GM12878 (cell line): ENCODE results near the gene PDIK1L. TPM values are rescaled to one million over a fixed set of nuclear protein-coding genes. Genes with fewer than 3 reads are reported as not detected.

Experiments used
- ASH2L ChIP-seq: fragments of 300-600, 200-600 bp; sonication (generic); IDR thresholded peaks from 2 replicates; pipeline ENCODE4 v1.6.1; 2017; ENCODE audit warnings: low read depth, mild to moderate bottlenecking, borderline replicate concordance
- BCL3 ChIP-seq: IDR thresholded peaks from 2 replicates; pipeline ENCODE4 v1.6.1; 2011; ENCODE audit warnings: borderline replicate concordance, low read depth, mild to moderate bottlenecking, moderate library complexity, low read length; ENCODE audit not compliant: insufficient read depth, poor library complexity, severe bottlenecking
- BRCA1 ChIP-seq: IDR thresholded peaks from 2 replicates; pipeline ENCODE4 v1.6.1; 2011; ENCODE audit warnings: low read depth, low read length, improper control_type of control experiment
- CEBPZ ChIP-seq: fragments of 150-350 bp; IDR thresholded peaks from 2 replicates; pipeline ENCODE4 v1.6.1; 2016; ENCODE audit warnings: low read depth, low read length
- ESRRA ChIP-seq: IDR thresholded peaks from 2 replicates; pipeline ENCODE4 v1.6.1; 2012; ENCODE audit warnings: mild to moderate bottlenecking, low read length, improper control_type of control experiment
- IKZF2 ChIP-seq, 2 experiments: fragments of 450-650 bp; IDR thresholded peaks; 2 replicates each; pipeline ENCODE4 v1.6.1; 2017; ENCODE audit warnings: mild to moderate bottlenecking in 2 of 2, moderate library complexity in 2 of 2
- JUND ChIP-seq: IDR thresholded peaks from 2 replicates; pipeline ENCODE4 v1.6.1; 2012; ENCODE audit warnings: low read depth, mild to moderate bottlenecking, low read length, improper control_type of control experiment, moderate library complexity
- NFXL1 ChIP-seq: fragments of 450-650 bp; IDR thresholded peaks from 2 replicates; pipeline ENCODE4 v1.6.1; 2017; ENCODE audit warnings: antibody characterized with exemption, mild to moderate bottlenecking, borderline replicate concordance
- NFYB ChIP-seq: IDR thresholded peaks from 2 replicates; pipeline ENCODE4 v1.6.1; 2011; ENCODE audit warnings: low read depth, mild to moderate bottlenecking, low read length, improper control_type of control experiment, moderate library complexity; ENCODE audit not compliant: insufficient read depth
- PAX8 ChIP-seq: fragments of 450-650 bp; IDR thresholded peaks from 2 replicates; pipeline ENCODE4 v1.6.1; 2017; ENCODE audit warnings: mild to moderate bottlenecking, moderate library complexity
- PKNOX1 ChIP-seq: fragments of 450-650 bp; IDR thresholded peaks from 2 replicates; pipeline ENCODE4 v1.6.1; 2016; ENCODE audit warnings: mild to moderate bottlenecking
- RBBP5 ChIP-seq: fragments of 200-600 bp; sonication (generic); conservative IDR thresholded peaks from 2 replicates; pipeline ENCODE4 v1.6.1; 2016
- SP1 ChIP-seq: IDR thresholded peaks from one replicate; pipeline ENCODE4 v1.6.1; 2011; ENCODE audit warnings: low read depth, low read length
- STAT3 ChIP-seq: IDR thresholded peaks from 2 replicates; pipeline ENCODE4 v1.6.1; 2011; ENCODE audit warnings: low read depth, low read length, improper control_type of control experiment
- ZZZ3 ChIP-seq: IDR thresholded peaks from 2 replicates; pipeline ENCODE4 v1.6.1; 2011; ENCODE audit warnings: low read depth; ENCODE audit not compliant: control insufficient read depth, insufficient read length
- polyA plus RNA-seq, 11 experiments: library from polyadenylated mRNA; depleted of rRNA in 4 of 11; unstranded in 6 of 11; stranded (reverse) in 5 of 11; fragments of >200 nt; fragmentation: Nextera tagmentation in 4 of 11; fragmentation: Illumina TruSeq in 1 of 11; extraction: Ambion mirVana in 4 of 11; extraction: Trizol in 1 of 11; gene quantifications; 1 replicate in 1 of 11; 2 replicates in 10 of 11; pipeline versions ENCODE4 v1.2.1 to v1.2.3, GENCODE V29; 2011 to 2016; ENCODE audit warnings: inconsistent platforms in 2 of 11, missing spikeins in 2 of 11, low read depth in 1 of 11
- total RNA-seq, 4 experiments: library from RNA; depleted of rRNA in 3 of 4; stranded (reverse); fragments of >200 nt in 3 of 4; fragmentation: Illumina TruSeq in 1 of 4; extraction: Trizol in 1 of 4; gene quantifications; 2 replicates each; pipeline versions ENCODE4 v1.2.1 to v1.2.3, GENCODE V29; 2013 to 2021
- TF ChIP-seq, protein P1 (sequence below): fragments of 450-650 bp; IDR thresholded peaks from 2 replicates; pipeline ENCODE4 v1.6.1; 2017; ENCODE audit warnings: mild to moderate bottlenecking
- TF ChIP-seq, protein P2 (sequence below): IDR thresholded peaks from 2 replicates; pipeline ENCODE4 v1.6.1; 2011; ENCODE audit warnings: low read depth, mild to moderate bottlenecking, low read length, moderate library complexity, borderline replicate concordance; ENCODE audit errors: extremely low read depth
- TF ChIP-seq, protein P3 (sequence below): fragments of 450-650 bp; conservative IDR thresholded peaks from 2 replicates; pipeline ENCODE4 v1.6.1; 2017; ENCODE audit warnings: mild to moderate bottlenecking, moderate library complexity

Gene PDIK1L
- total and polyA plus RNA-seq, 10 of the 15 experiments (the other 5 are each of a cell fraction or from before 2014, with no cell fraction given): 4.0 to 15.9 (median 10.5) TPM

GRCh38 chr1:26110731-26111529, 694 bp upstream of the PDIK1L start (continued):
- TF ChIP-seq PAX8: no peak
- no peak for TF ChIP-seq NFYB
- no peak for TF ChIP-seq BCL3
- TF ChIP-seq JUND: peak; percentile 48; the same call in 1 of the 2 replicates
- no peak for TF ChIP-seq NFXL1
- TF ChIP-seq ESRRA: 0 out of 2 replicates have a peak, but pooled peaks have one; percentile 11
- no peak for TF ChIP-seq ZZZ3
- no peak for TF ChIP-seq SP1
- no peak for TF ChIP-seq ASH2L
- TF ChIP-seq PKNOX1: 0 out of 2 replicates have a peak, but pooled peaks have one; percentile 4
- TF ChIP-seq, protein P1, sequence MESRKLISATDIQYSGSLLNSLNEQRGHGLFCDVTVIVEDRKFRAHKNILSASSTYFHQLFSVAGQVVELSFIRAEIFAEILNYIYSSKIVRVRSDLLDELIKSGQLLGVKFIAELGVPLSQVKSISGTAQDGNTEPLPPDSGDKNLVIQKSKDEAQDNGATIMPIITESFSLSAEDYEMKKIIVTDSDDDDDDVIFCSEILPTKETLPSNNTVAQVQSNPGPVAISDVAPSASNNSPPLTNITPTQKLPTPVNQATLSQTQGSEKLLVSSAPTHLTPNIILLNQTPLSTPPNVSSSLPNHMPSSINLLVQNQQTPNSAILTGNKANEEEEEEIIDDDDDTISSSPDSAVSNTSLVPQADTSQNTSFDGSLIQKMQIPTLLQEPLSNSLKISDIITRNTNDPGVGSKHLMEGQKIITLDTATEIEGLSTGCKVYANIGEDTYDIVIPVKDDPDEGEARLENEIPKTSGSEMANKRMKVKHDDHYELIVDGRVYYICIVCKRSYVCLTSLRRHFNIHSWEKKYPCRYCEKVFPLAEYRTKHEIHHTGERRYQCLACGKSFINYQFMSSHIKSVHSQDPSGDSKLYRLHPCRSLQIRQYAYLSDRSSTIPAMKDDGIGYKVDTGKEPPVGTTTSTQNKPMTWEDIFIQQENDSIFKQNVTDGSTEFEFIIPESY: no peak
- TF ChIP-seq, protein P2, sequence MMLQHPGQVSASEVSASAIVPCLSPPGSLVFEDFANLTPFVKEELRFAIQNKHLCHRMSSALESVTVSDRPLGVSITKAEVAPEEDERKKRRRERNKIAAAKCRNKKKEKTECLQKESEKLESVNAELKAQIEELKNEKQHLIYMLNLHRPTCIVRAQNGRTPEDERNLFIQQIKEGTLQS: no peak
- 0 out of 4 replicates have a peak, but pooled peaks of 1 of the 2 experiments have one; percentile 26 for TF ChIP-seq IKZF2 (IDR thresholded peaks at IDR 0.05)
- no peak for TF ChIP-seq CEBPZ
- no peak for TF ChIP-seq RBBP5
- no peak for TF ChIP-seq STAT3
- TF ChIP-seq, protein P3, sequence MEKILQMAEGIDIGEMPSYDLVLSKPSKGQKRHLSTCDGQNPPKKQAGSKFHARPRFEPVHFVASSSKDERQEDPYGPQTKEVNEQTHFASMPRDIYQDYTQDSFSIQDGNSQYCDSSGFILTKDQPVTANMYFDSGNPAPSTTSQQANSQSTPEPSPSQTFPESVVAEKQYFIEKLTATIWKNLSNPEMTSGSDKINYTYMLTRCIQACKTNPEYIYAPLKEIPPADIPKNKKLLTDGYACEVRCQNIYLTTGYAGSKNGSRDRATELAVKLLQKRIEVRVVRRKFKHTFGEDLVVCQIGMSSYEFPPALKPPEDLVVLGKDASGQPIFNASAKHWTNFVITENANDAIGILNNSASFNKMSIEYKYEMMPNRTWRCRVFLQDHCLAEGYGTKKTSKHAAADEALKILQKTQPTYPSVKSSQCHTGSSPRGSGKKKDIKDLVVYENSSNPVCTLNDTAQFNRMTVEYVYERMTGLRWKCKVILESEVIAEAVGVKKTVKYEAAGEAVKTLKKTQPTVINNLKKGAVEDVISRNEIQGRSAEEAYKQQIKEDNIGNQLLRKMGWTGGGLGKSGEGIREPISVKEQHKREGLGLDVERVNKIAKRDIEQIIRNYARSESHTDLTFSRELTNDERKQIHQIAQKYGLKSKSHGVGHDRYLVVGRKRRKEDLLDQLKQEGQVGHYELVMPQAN: peak; percentile 43; the same call in 1 of the 2 replicates
- TF ChIP-seq BRCA1: no peak
